ELR (cell line): Measurements from ENCODE around the gene GMDS.
"Not testable (repeated sequence)": the region's sequence is repeated elsewhere in the genome, so short reads cannot be mapped to it uniquely, and the experiment has no call there.

Experiments used
- DNase-seq: peaks from one replicate; pipeline ENCODE4 v3.0.0-alpha.2; 2015; ENCODE audit warnings: low read depth

The GMDS gene

GRCh38 chr6:1858196-1858595 lies 387.2 kb downstream of the GMDS start:
- DNase-seq: no peak

- peak; percentile 23 for DNase-seq
These were observed 389.0 kb downstream of the GMDS start for GRCh38 chr6:1856381-1856780.

GRCh38 chr6:1855890-1856289 lies 389.5 kb downstream of the GMDS start:
- peak; percentile 4 for DNase-seq

- DNase-seq: no peak
These were observed 391.1 kb downstream of the GMDS start for GRCh38 chr6:1854296-1854695.

GRCh38 chr6:1853761-1854160 lies 391.6 kb downstream of the GMDS start:
- no peak for DNase-seq

- DNase-seq: no peak
These were observed 393.5 kb downstream of the GMDS start for GRCh38 chr6:1851681-1852456.

- DNase-seq: no peak
These were observed 394.6 kb downstream of the GMDS start for GRCh38 chr6:1850840-1851157.

GRCh38 chr6:1850121-1850839 lies 395.1 kb downstream of the GMDS start:
- DNase-seq: no peak

DNA sequence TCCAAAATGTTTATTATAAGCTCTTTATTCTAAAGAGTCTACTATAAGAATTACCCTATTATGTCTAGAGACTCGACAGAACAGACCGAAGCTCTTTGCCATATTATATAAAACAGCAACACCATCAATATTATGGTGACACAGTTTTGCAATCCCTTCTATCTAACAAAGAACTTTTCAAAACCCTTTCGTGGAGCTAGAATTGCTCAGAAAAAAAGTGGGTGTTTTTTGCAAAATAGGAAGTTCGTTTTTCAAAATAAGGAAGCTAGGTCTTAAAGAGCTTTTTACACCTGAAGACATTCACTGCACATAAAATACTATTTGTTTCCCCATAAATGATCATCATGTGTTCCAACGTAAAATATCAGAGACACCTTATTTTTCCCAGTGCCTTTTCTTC lies 395.7 kb downstream of the GMDS start:
- DNase-seq: no peak

GRCh38 chr6:1848752-1849151 lies 396.7 kb downstream of the GMDS start:
- no peak for DNase-seq

DNA sequence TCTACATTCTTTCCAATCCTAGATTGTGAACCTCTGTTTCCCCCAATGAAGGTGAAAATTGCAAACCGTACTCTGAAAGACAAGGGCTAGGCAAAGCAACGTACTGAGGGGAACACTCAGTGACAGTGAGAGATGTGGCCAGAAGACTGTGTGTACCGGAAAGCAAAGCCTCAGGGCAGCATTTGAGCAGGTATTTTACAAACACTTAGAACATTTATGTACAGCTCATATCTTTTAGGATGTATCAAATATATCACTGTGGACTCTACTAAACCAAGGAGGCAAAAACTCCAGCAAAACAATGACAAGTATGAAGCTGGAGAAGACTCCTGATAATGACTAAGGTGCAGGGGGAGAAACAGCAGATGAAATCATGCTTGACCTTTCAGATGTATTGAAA lies 398.8 kb downstream of the GMDS start:
- DNase-seq: no peak

- DNase-seq: not testable (repeated sequence)
These were observed 399.9 kb downstream of the GMDS start for GRCh38 chr6:1845543-1845942.

DNA sequence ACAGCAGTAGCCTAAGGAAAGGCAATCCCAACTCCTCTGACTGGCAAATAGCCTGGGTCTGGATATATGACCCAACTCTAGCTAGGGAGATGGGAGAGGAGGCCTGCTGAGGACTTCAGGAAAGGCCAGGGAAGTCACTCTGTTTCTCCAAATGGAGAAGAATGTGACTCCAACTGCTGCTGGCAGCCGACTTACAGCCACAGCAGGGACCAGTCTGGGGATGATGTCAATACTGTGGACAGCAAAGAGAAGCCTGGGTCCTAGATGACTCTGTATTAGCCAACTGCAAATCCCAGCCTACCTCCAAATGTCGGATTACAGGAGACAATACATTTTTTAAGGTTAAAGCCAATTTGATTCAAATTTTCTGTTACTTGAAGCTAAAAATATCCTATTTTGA lies 403.1 kb downstream of the GMDS start:
- no peak for DNase-seq

DNA sequence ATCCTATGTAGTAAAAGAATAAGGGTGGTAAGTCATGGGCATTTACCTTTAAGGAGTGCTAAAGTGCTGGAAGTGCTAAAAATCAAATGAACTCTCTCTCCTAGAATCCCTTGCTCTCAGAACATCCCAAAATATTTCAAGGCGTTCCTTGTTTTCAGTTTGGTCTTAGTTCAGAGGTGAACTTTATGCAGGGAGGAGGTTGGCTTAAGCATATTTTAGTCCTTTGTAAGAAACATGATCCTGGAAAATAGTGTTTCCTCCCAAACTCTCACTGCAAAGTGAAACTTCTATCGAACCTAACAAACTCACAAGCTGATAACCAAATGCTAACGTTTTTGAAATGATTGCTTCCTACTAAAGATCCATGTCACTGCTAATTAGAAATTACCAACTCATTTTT lies 404.3 kb downstream of the GMDS start:
- DNase-seq: no peak

DNA sequence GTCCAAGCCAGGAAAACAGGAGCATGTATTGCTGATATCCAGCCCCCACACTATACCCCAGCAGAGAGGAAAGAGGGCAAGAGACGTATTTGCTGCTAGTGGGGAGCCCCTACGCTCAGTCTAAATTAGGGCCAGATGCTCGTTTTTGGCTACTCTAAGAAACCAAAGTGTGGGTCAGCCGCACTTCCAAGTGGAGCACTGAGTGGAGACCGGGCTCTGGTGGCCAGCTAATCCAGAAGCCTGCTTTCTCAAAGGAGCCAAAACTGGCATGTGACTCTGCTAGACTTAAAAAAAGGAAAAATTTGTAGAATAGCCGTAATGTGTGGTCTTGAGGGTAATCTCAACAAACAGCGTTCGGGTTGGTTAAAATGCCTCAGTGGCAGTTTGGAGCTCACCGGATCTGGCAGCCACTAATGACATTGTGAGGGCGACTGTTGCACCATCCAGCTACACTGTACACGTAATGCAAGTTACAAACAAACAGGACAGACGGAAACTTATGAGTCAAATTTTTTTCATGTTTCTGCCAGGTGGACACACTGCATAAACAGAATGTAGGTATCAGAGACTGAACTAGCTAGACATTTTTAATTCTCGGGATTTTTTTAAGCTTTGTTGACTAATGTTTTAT lies 404.8 kb downstream of the GMDS start:
- DNase-seq: no peak

GRCh38 chr6:1839361-1839760 lies 406.0 kb downstream of the GMDS start:
- no peak for DNase-seq

DNA sequence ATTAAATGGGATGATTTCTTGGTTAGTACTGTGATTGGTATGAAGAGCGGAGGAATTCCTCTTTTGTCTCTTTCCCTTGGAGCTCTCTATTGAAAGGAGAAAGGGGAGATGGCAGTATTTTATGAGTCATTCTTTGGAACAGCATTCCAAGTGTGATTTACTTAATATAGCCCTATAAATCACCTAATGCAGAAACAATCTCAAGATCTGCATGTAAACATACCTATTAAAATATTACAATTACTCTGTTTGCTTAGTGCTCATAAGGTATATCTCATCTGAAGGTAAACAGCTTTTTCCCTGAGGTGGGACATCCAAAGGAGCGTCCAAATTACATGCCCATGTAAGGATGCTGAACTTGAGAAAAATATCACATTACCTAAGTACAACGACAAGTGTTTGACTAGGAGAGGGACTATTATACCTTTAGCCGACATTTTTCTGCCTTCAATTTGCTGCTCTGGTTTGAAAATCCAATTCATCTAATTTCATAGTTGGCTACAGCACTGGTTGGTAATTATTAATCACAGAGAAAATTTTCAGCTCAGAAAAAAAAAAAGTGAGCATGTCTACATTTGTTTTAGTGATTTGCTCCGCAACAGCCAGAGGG lies 406.7 kb downstream of the GMDS start:
- DNase-seq: peak; percentile 20

- no peak for DNase-seq
These were observed 407.6 kb downstream of the GMDS start for GRCh38 chr6:1837826-1838225.

DNA sequence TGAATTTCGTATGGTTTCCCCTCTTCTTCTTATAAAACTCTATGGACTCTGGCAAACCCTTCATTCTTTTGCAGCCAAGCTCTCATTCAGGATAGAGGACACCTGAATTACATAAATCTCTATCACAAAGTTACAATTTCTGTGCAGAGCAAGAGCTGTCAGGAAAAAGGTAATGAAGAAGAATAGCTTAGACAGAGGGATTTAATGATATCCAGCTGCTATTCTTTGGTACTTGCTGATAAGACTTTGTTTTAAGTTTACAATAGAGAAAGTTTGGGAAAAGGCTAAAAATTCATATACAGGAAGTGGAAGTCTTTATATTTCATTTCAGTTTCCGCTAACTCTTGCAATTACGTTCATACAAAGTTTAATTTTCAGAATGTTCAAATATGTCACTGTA lies 408.7 kb downstream of the GMDS start:
- DNase-seq: no peak

- no peak for DNase-seq
These were observed 410.5 kb downstream of the GMDS start for GRCh38 chr6:1834646-1835516.

- DNase-seq: no peak
These were observed 411.2 kb downstream of the GMDS start for GRCh38 chr6:1834207-1834606.
